Natural killer cell (primary cell): ENCODE measurements around the gene ANKRD11. TPM values are rescaled to one million over a fixed set of nuclear protein-coding genes. Genes with fewer than 3 reads are reported as not detected.

ENCODE experiments used
- ATAC-seq, 3 donors: fragments of 150-1000 bp in 2 of 3; fragments of 200-7000 bp in 1 of 3; cut with Tn5 transposase; 1 replicate in 1 of 3; 2 replicates in 2 of 3; pipeline ENCODE4 v1.10.0; 2021; ENCODE audit warnings: mild to moderate bottlenecking in 2 of 3, moderate library complexity in 2 of 3
- DNase-seq, 2 donors: peaks; one replicate each; pipeline versions ENCODE4 v3.0.0 to v3.0.0-alpha.2; 2013 to 2021; ENCODE audit warnings: mixed read lengths in 1 of 2
- H3K27ac ChIP-seq: one replicate; pipeline ENCODE4 v1.5.1; 2013; ENCODE audit warnings: mild to moderate bottlenecking, low read length
- H3K27me3 ChIP-seq: one replicate; pipeline ENCODE4 v1.6.1; 2013; ENCODE audit warnings: low read length; ENCODE audit not compliant: control insufficient read depth, insufficient read depth
- H3K36me3 ChIP-seq: one replicate; pipeline ENCODE4 v1.6.1; 2013; ENCODE audit warnings: low read length; ENCODE audit not compliant: control insufficient read depth, insufficient read depth
- H3K4me1 ChIP-seq: one replicate; pipeline ENCODE4 v1.6.1; 2013; ENCODE audit warnings: low read length; ENCODE audit not compliant: control insufficient read depth, insufficient read depth
- H3K4me3 ChIP-seq: one replicate; pipeline ENCODE4 v1.5.1; 2013; ENCODE audit warnings: low read length
- H3K9me3 ChIP-seq: one replicate; pipeline ENCODE4 v1.6.1; 2013; ENCODE audit warnings: low read length; ENCODE audit not compliant: control insufficient read depth, insufficient read depth
- H3K27ac Mint-ChIP-seq, 2 donors: one replicate each; pipeline ENCODE4 v1.8.0; 2022; ENCODE audit warnings: mild to moderate bottlenecking in 2 of 2, mixed read lengths in 2 of 2, moderate library complexity in 1 of 2
- H3K27me3 Mint-ChIP-seq, 2 donors: one replicate each; pipeline ENCODE4 v1.8.0; 2022; ENCODE audit warnings: low read depth in 2 of 2, mixed read lengths in 2 of 2
- H3K36me3 Mint-ChIP-seq: one replicate; pipeline ENCODE4 v1.8.0; 2022; ENCODE audit warnings: mixed read lengths
- H3K4me1 Mint-ChIP-seq, 2 donors: one replicate each; pipeline ENCODE4 v1.8.0; 2022; ENCODE audit warnings: mixed read lengths in 2 of 2
- H3K4me3 Mint-ChIP-seq: one replicate; pipeline ENCODE4 v1.8.0; 2022; ENCODE audit warnings: mild to moderate bottlenecking, moderate library complexity, mixed read lengths
- H3K9me3 Mint-ChIP-seq, 2 donors: one replicate each; pipeline ENCODE4 v1.8.0; 2022; ENCODE audit warnings: mixed read lengths in 2 of 2
- CTCF ChIP-seq: fragments of 200-600 bp; IDR thresholded peaks from one replicate; pipeline ENCODE4 v1.8.0; 2022; ENCODE audit warnings: antibody characterized with exemption
- WGBS: methylation state at CpG from one replicate; pipeline ENCODE4 v1.1.7; 2013; ENCODE audit warnings: missing lambda C conversion rate; ENCODE audit not compliant: insufficient coverage; 5-methylcytosine and 5-hydroxymethylcytosine counted together
- intact Hi-C: fragments of 100-400 bp; cut with micrococcal nuclease; formaldehyde crosslinking; loops from one replicate; pipeline ENCODE4 v1.14.2; 2022
- total RNA-seq, 4 donors: library from RNA; stranded (reverse); fragments of 120-200 nt in 1 of 4; gene quantifications; one replicate each; pipeline versions ENCODE4 v1.2.3 to v1.2.4, GENCODE V29; 2013 to 2022

ANKRD11 gene
- total RNA-seq, 3 donors from 2014 or later (not counting 1 experiment from before 2014, with no cell fraction given): 230 to 299 (median 287) TPM

GRCh38 chr16:89219365-89219764, 271.0 kb downstream of the ANKRD11 start:
- Mint-ChIP-seq H3K4me1 (peaks cover 26 to 41% of the 10 kb centered on the region in 2 donors), H3K4me3 (peak overlapping the region; percentile 47), H3K27me3 (no peaks in the 10 kb centered on the region), H3K27ac (peak overlapping the region; percentile 45 to 49), H3K36me3 (peaks cover 7% of the 10 kb centered on the region), H3K9me3 (no peaks in the 10 kb centered on the region)
- Histone ChIP-seq H3K27ac (no peak overlapping the region), H3K36me3 (peaks cover 22% of the 10 kb centered on the region), H3K4me3 (no peak overlapping the region), H3K4me1 (peaks cover 19% of the 10 kb centered on the region), H3K9me3 (no peaks in the 10 kb centered on the region), H3K27me3 (no peaks in the 10 kb centered on the region)
- DNase-seq: no peak
- TF ChIP-seq CTCF: no peak
- ATAC-seq: no peak
- 71% methylated on average over 5 of the region's 5 CpGs for WGBS
- intact Hi-C loops: loop anchor here (10.0 kb wide), 1 partner anchor 125 kb away; the partner anchor contains the start of gene ACSF3

Other genes starting within 250 kb of the ANKRD11 start
- 100 to 1,000 TPM; 142 to 195 (median 180) TPM for gene SPG7, start 17.8 kb upstream of the ANKRD11 start, total RNA-seq
- gene RPL13, start 70.1 kb upstream of the ANKRD11 start, total RNA-seq: 1,000 to 10,000 TPM; 1,286 to 1,549 (median 1,294) TPM
- 1 to 10 TPM; 1.1 to 1.8 (median 1.2) TPM for gene CPNE7, start 85.2 kb upstream of the ANKRD11 start, total RNA-seq
- not detected for gene DPEP1, start 123.1 kb upstream of the ANKRD11 start, total RNA-seq
- 100 to 1,000 TPM; 124 to 135 (median 134) TPM for gene CHMP1A, start 167.1 kb upstream of the ANKRD11 start, total RNA-seq
- gene SPATA33, start 167.3 kb upstream of the ANKRD11 start, total RNA-seq: 10 to 100 TPM in 1 of 3 donors, 1 to 10 TPM in 2; 6.5 to 11.9 (median 8.4) TPM
- gene CDK10, start 196.1 kb upstream of the ANKRD11 start, total RNA-seq: 100 to 1,000 TPM; 102 to 123 (median 114) TPM
- 10 to 100 TPM; 23.1 to 37.9 (median 24.0) TPM for gene SPATA2L, start 211.1 kb upstream of the ANKRD11 start, total RNA-seq
- gene VPS9D1, start 230.3 kb upstream of the ANKRD11 start, total RNA-seq: 10 to 100 TPM; 31.7 to 43.0 (median 35.4) TPM
- gene ZNF276, start 231.0 kb upstream of the ANKRD11 start, total RNA-seq: 100 to 1,000 TPM; 146 to 206 (median 186) TPM